HG03025 (cell line): ENCODE data around the gene HOXC9.
A peak's percentile ranks its signal among the peaks of the same experiment; 100 is the strongest.

Experiments used
- ATAC-seq: cut with Tn5 transposase; IDR thresholded peaks from one replicate; pipeline ENCODE4 v1.9.1; 2021; ENCODE audit warnings: mild to moderate bottlenecking, moderate library complexity; ENCODE audit not compliant: unreplicated experiment, low FRiP score

The HOXC9 gene

DNA sequence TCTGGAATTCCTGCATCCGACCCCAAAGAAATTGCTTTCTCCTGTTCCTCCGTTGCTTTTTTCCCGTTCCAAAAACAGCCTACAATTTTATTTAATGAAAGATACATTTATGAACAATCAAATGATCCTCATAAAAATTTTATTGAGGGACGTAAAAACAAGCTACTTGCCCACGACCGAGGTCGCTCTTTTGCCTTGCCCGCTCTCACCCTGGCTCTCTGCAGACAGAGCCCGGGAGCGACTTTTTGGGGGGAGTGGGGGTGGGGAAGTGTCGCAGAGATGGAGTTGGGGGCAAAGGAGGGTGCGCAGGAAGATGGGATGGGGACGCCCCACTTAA, 1.1 kb upstream of the HOXC9 start:
- ATAC-seq, result no peak

DNA sequence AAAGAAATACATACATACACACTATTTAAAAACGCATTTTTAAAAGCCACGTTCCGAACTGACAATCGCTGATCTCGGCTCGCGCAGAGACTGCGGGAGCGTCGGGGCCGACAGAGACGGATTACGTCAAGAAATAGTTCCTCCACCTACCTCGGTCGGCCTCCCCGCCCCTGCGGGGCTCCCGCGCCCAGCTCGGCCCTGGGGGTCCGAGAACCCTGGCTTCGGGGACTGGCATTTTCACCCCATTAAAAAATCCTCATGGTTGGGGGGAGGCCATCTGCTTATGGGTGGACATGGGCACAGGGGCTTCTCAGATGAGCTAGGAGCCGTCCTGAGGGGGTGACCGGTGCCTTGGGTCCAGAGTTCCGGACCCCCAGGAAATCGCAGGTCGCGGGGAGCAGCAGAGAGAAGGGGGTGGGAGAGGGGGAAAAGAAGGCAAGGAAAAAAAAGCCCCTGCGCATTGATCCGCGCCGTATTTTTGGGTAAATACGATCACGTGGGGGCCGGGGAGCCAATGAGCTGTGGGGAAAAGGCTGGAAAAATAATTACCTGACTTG, 324 bp upstream of the HOXC9 start:
- ATAC-seq, result no peak

DNA sequence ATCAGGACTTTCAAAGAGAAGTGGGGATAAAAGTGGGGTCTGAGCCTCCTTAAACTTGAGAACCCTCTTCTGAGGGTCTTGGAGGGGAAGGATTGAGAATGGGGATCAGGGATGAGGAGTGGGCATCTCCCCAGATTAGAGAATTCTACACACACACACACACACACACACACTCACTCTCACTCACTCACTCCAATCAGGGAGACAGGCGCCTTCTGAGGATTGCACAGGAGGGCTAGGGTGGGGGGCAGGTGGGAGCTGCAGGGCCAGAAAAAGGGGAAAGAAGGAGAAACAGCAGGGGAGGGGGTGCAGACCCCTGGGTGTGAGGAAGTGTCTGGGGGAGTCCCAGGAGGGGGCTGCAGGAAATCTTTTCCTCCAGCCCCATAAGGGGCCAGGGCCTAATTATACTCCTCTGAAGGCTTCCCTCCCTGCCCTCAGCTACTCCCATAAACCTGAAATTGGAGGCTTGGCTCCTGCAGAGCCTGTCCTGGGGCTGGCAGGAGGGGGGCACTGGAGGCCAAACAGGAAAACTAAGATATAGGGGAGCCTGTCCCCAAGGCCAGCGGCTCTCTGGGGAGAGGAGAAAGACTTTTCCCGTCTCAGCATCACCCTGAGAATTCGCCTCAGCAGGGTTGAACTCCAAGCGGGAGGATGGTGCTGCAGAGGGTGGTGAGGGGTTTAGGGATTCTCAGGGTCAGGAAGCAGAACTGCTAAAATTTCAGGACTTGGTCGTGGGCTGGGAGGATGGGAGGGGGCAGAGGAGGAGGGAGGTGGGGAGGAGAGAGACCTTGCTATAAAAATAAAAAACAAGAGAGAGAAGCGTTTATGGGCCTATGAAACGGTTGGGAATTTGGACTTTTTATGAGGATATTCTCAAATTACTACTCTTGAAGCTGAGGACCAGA, 1.6 kb downstream of the HOXC9 start:
- no peak for ATAC-seq

DNA sequence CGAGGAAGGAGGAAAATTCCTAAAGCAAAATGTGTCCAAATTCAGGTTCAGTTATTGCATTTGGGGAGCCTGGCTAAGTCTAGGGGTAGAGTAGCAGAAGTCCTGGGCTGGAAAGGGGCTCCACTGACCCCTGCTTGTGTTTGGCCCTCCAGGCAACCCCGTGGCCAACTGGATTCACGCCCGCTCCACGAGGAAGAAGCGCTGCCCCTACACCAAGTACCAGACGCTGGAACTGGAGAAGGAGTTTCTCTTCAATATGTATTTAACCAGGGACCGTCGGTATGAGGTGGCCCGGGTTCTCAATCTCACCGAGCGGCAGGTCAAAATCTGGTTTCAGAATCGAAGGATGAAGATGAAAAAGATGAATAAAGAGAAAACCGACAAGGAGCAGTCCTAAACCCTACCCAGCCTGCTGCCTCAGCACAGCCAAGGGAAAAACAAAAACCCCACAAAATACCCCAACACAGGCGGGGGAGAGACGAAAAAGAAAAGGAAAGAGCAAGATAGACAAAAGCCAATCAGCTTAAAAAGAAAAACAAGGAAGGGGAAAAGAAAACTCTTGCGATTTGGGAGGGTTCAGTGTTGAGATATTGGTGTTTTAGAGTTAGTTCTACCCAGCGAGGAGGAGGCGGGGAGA, 2.4 kb downstream of the HOXC9 start:
- no peak for ATAC-seq

DNA sequence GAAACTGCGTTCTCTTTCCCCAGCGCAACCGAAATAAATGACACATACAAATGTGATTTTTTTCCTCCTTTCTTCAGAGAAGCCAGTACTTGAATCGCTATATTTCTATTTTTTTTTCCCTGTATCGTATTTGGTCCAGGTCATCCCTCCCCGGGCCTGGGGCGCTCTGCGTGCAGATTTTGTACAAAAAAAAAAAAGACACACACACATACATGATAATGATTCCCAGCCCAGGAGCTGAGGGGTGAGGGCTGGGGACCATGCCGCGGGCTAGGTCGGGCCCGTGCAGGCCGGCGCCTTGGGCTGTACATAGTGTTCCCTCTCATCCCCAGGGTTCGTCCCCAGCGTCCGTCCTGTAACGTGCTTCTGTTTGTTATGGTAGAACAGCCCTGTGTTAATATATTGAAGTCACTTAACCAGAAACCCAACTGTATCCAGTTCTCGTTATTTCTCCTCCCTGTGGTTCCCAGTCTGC, 3.0 kb downstream of the HOXC9 start:
- no peak for ATAC-seq

DNA sequence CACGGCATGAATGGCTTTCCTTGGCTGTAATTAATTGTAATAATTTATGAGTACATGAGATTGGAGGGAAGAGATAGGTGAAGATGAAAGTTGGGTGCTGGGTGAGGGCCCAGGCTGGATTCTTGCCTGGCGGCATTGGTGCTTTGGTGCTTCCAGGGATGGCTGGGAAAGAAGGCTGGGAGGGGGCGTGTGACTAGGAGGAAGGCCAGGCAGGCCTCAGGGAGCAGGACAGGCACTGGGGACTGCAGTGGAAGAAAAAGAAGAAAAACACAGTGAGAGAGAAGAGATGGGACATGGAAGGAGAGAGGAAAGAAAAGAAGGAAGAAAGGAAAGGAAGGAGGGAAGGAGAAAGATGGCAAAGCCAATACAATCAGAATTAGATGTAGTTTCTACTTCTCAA, 3.7 kb downstream of the HOXC9 start:
- ATAC-seq, result no peak

GRCh38 chr12:54004063-54004840, 4.3 kb downstream of the HOXC9 start:
- ATAC-seq, result no peak

DNA sequence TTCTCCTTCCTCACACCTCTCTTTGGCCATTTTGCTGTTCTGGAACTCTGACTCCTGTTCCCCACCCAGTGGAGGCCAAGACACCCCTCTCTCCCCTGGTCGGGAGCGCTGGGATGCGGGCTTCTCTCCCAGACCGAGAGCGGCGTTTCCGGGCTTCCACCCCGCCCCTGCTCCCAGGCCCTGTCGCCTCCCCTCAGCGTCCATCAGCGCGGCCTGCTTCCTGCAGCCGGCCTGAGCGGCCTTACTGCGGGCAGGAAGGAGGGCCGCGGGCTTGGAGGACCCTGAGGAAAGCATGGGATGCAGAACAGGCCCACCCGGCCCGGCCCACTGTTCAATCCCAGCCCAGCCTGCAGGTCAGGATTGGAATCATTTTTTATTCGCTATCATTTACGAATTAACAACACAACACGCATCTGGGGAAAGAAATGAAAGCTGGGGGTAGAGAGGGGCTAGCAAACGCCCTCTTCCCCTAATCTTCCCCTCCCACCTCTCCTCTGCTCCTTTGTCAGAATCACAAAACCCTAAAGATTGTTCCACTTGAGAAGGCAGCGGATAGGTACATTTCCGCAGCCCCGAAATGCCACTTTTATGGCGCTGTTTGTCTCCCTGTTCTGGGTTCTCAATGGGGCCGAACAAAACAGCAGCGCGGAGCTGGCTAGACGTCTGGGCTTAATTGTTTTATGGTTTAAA, 5.0 kb downstream of the HOXC9 start:
- ATAC-seq, result no peak

GRCh38 chr12:54005531-54005852, 5.5 kb downstream of the HOXC9 start:
- no peak for ATAC-seq

GRCh38 chr12:54005853-54006558, 6.0 kb downstream of the HOXC9 start:
- peak; percentile 75 for ATAC-seq

GRCh38 chr12:54006559-54007220, 6.7 kb downstream of the HOXC9 start:
- ATAC-seq, result no peak

GRCh38 chr12:54007538-54008259, 7.7 kb downstream of the HOXC9 start:
- ATAC-seq, result no peak

- no peak for ATAC-seq
These were observed 8.2 kb downstream of the HOXC9 start for GRCh38 chr12:54008260-54008552.

DNA sequence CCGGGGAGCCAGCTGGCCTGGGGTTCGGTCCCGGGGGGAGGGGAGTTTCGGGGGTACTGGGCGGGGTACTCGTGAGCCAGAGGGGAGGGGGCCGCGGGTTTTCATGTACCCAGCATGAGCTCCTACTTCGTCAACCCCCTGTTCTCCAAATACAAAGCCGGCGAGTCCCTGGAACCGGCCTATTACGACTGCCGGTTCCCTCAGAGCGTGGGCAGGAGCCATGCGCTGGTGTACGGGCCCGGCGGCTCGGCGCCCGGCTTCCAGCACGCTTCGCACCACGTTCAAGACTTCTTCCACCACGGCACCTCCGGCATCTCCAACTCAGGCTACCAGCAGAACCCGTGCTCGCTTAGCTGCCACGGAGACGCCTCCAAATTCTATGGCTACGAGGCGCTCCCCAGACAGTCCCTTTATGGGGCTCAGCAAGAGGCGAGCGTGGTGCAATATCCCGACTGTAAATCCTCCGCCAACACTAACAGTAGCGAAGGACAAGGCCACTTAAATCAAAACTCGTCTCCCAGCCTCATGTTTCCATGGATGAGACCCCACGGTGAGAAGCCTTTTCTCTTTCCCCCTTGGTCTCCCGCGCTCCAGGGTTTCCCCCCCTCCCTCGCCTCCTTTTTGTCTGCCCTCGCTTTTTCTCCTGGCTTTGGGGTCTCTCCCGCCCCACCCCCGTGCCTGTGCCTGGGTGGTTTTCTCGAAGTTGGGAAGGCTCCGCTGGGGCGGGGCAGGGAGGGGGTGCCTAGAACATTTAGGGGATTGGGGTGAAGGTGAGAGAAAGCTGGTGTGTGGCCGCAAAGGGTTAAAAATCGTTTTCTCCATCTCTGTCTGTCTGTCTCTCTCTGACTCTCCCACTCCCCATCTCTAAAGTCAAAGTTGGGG, 9.5 kb downstream of the HOXC9 start:
- no peak for ATAC-seq

- ATAC-seq, result no peak
These were observed 10.4 kb downstream of the HOXC9 start for GRCh38 chr12:54010053-54010971.

GRCh38 chr12:54010972-54011664, 11.2 kb downstream of the HOXC9 start:
- ATAC-seq, result no peak
